HCT116 (cell line): Measurements from ENCODE around the gene TET3. TPM values are rescaled to one million over a fixed set of nuclear protein-coding genes. Genes with fewer than 3 reads are reported as not detected.

ENCODE experiments used
- ATAC-seq: fragments of 200-7000 bp; cut with Tn5 transposase; 2 replicates; pipeline ENCODE4 v1.9.1; 2020; ENCODE audit warnings: mild to moderate bottlenecking, moderate library complexity
- BruUV-seq: library from RNA; stranded (reverse); fragments of 400-500 nt; replicated peaks from 2 replicates; lab custom pipeline; 2021; lab: Mats Ljungman, UMichigan
- CTCF ChIA-PET: fragments of 300-600 bp; sonication (Branson Sonifier 250); formaldehyde crosslinking; loops from one replicate; lab custom pipeline; 2021; ENCODE audit warnings: antibody characterized with exemption; lab: Charles Lee
- POLR2A ChIA-PET: fragments of 300-600, 350-600 bp; sonication (Branson Sonifier 250); formaldehyde crosslinking; loops from one replicate; lab custom pipeline; 2021; ENCODE audit warnings: antibody characterized with exemption; lab: Charles Lee
- RAD21 ChIA-PET, 2 experiments: fragments of 300-600 bp; sonication (Branson Sonifier 250); formaldehyde crosslinking; loops; one replicate each; lab custom pipeline; 2023; ENCODE audit warnings: low total read pairs in 2 of 2; ENCODE audit not compliant: uncharacterized antibody in 2 of 2, unreplicated experiment in 2 of 2, low non-redundant PET in 1 of 2; lab: Charles Lee
- DNase-seq: peaks from one replicate; pipeline ENCODE4 v3.0.0-alpha.2; 2010; ENCODE audit warnings: low read depth, low spot score
- H2AFZ ChIP-seq: fragments of 200-600 bp; shearing (Covaris generic), sonication (generic); 2 replicates; pipeline ENCODE4 v1.6.1; 2017; ENCODE audit warnings: low read depth, mixed run types, mixed read lengths, antibody characterized with exemption, low read length; ENCODE audit not compliant: poor library complexity, severe bottlenecking
- H3K27ac ChIP-seq: 2 replicates; pipeline ENCODE4 v1.5.1; 2012; ENCODE audit warnings: low read depth, low read length
- H3K27me3 ChIP-seq: fragments of 200-600 bp; sonication (generic); 2 replicates; pipeline ENCODE4 v1.6.1; 2016; ENCODE audit warnings: mixed run types, low read length, mixed read lengths; ENCODE audit not compliant: insufficient read depth
- H3K36me3 ChIP-seq, 2 experiments: fragments of 200-500 bp in 1 of 2; fragments of 200-600 bp in 1 of 2; sonication (Bioruptor generic) in 1 of 2; sonication (generic) in 1 of 2; 2 replicates each; pipeline versions ENCODE4 v1.5.1 to v1.6.1; 2014 to 2016; ENCODE audit warnings: low read length in 2 of 2, inconsistent platforms in 1 of 2, mixed read lengths in 1 of 2, mixed run types in 1 of 2; ENCODE audit not compliant: insufficient read depth in 2 of 2, control insufficient read depth in 1 of 2
- H3K4me1 ChIP-seq, 2 experiments: fragments of 200-600 bp in 1 of 2; sonication (generic) in 1 of 2; 2 replicates each; pipeline versions ENCODE4 v1.5.1 to v1.6.1; 2012 to 2017; ENCODE audit warnings: low read length in 2 of 2, inconsistent platforms in 1 of 2, mild to moderate bottlenecking in 1 of 2, mixed read lengths in 1 of 2, mixed run types in 1 of 2, moderate library complexity in 1 of 2; ENCODE audit not compliant: insufficient read depth in 2 of 2, control insufficient read depth in 1 of 2
- H3K4me2 ChIP-seq: fragments of 200-600 bp; sonication (generic); 2 replicates; pipeline ENCODE4 v1.6.1; 2017; ENCODE audit warnings: mixed run types, low read length, mixed read lengths
- H3K4me3 ChIP-seq, 2 experiments: fragments of 200-600 bp in 1 of 2; sonication (generic) in 1 of 2; replicated peaks in 1 of 2; 2 replicates each; pipeline ENCODE4 v1.5.1; 2011 to 2016; ENCODE audit warnings: low read length in 2 of 2, control low read depth in 1 of 2, low read depth in 1 of 2, mild to moderate bottlenecking in 1 of 2, mixed read lengths in 1 of 2, mixed run types in 1 of 2
- H3K79me2 ChIP-seq: fragments of 200-600 bp; sonication (generic); 2 replicates; pipeline ENCODE4 v1.6.1; 2017; ENCODE audit warnings: mild to moderate bottlenecking, mixed run types, low read length, moderate library complexity, mixed read lengths; ENCODE audit not compliant: insufficient read depth
- H3K9ac ChIP-seq: fragments of 200-600 bp; sonication (generic); 2 replicates; pipeline ENCODE4 v1.6.1; 2016; ENCODE audit warnings: low read length, mixed read lengths
- H3K9me2 ChIP-seq: fragments of 200-600 bp; sonication (generic), shearing (Covaris generic); 2 replicates; pipeline ENCODE4 v1.6.1; 2017; ENCODE audit warnings: mixed run types, mild to moderate bottlenecking, moderate library complexity; ENCODE audit not compliant: insufficient read depth
- H3K9me3 ChIP-seq, 2 experiments: fragments of 200-500 bp in 1 of 2; fragments of 200-600 bp in 1 of 2; sonication (Bioruptor generic) in 1 of 2; sonication (generic) in 1 of 2; 2 replicates each; pipeline ENCODE4 v1.6.1; 2014 to 2017; ENCODE audit warnings: low read length in 2 of 2, mixed read lengths in 2 of 2, inconsistent platforms in 1 of 2, low read depth in 1 of 2, mild to moderate bottlenecking in 1 of 2, mixed run types in 1 of 2, moderate library complexity in 1 of 2; ENCODE audit not compliant: control insufficient read depth in 1 of 2, insufficient read depth in 1 of 2
- H4K20me1 ChIP-seq: fragments of 200-600 bp; sonication (generic), shearing (Covaris generic); 2 replicates; pipeline ENCODE4 v1.6.1; 2017; ENCODE audit warnings: mixed run types, mild to moderate bottlenecking, moderate library complexity; ENCODE audit not compliant: insufficient read depth
- CBX3 ChIP-seq: IDR thresholded peaks from 2 replicates; pipeline ENCODE4 v1.6.1; 2012; ENCODE audit warnings: low read depth
- CEBPB ChIP-seq: IDR thresholded peaks from 2 replicates; pipeline ENCODE4 v1.6.1; 2012; ENCODE audit warnings: low read depth
- EGR1 ChIP-seq: IDR thresholded peaks from 2 replicates; pipeline ENCODE4 v1.6.1; 2012; ENCODE audit warnings: low read depth
- EZH2 ChIP-seq: fragments of 200-600 bp; sonication (generic); IDR thresholded peaks from 2 replicates; pipeline ENCODE4 v1.6.1; 2017; ENCODE audit warnings: antibody characterized with exemption, mixed run types
- FOSL1 ChIP-seq: IDR thresholded peaks from 2 replicates; pipeline ENCODE4 v1.6.1; 2012; ENCODE audit warnings: low read depth
- JUND ChIP-seq: IDR thresholded peaks from 2 replicates; pipeline ENCODE4 v1.6.1; 2012
- POLR2A ChIP-seq: IDR thresholded peaks from 2 replicates; pipeline ENCODE4 v1.7.0; 2011; ENCODE audit warnings: borderline replicate concordance; ENCODE audit not compliant: insufficient read depth, insufficient read length; ENCODE audit errors: extremely low read depth
- SIN3A ChIP-seq: IDR thresholded peaks from 2 replicates; pipeline ENCODE4 v1.6.1; 2012; ENCODE audit warnings: low read depth
- SP1 ChIP-seq: IDR thresholded peaks from 2 replicates; pipeline ENCODE4 v1.6.1; 2012; ENCODE audit warnings: low read depth
- SRF ChIP-seq: IDR thresholded peaks from 2 replicates; pipeline ENCODE4 v1.6.1; 2012; ENCODE audit warnings: low read depth
- TCF7L2 ChIP-seq: IDR thresholded peaks from 2 replicates; pipeline ENCODE4 v1.7.0; 2011; ENCODE audit warnings: borderline replicate concordance, inconsistent platforms; ENCODE audit not compliant: insufficient read depth, insufficient read length; ENCODE audit errors: extremely low read depth
- YY1 ChIP-seq: IDR thresholded peaks from 2 replicates; pipeline ENCODE4 v1.6.1; 2011; ENCODE audit warnings: low read length, low read depth, moderate library complexity, mild to moderate bottlenecking; ENCODE audit not compliant: insufficient replicate concordance; ENCODE audit errors: extremely low read depth
- ZFX ChIP-seq: fragments of 450-650 bp; IDR thresholded peaks from 2 replicates; pipeline ENCODE4 v1.6.1; 2017
- ZNF274 ChIP-seq: fragments of 200-500 bp; sonication (Bioruptor generic); IDR thresholded peaks from 2 replicates; pipeline ENCODE4 v1.6.1; 2014; ENCODE audit warnings: mild to moderate bottlenecking, low read depth, low read length, inconsistent platforms
- intact Hi-C: fragments of 100-400 bp; cut with micrococcal nuclease; formaldehyde crosslinking; loops from 2 replicates; pipeline ENCODE4 v1.10.0; 2022
- total RNA-seq: library from RNA; stranded (reverse); gene quantifications from one replicate; pipeline ENCODE4 v1.2.1, GENCODE V29; 2021; ENCODE audit not compliant: unreplicated experiment
- TF ChIP-seq, protein P1 (sequence below), 3 experiments: fragments of 200-600 bp in 1 of 3; sonication (generic) in 1 of 3; IDR thresholded peaks in 2 of 3; conservative IDR thresholded peaks in 1 of 3; 2 replicates each; pipeline ENCODE4 v1.5.1; 2012 to 2017; ENCODE audit warnings: low read depth in 2 of 3, low read length in 2 of 3, antibody characterized with exemption in 1 of 3, borderline replicate concordance in 1 of 3, control low read depth in 1 of 3, mild to moderate bottlenecking in 1 of 3, mixed read lengths in 1 of 3, mixed run types in 1 of 3, moderate library complexity in 1 of 3; ENCODE audit not compliant: insufficient read depth in 1 of 3
- TF ChIP-seq, protein P2 (sequence below): IDR thresholded peaks from 2 replicates; pipeline ENCODE4 v1.6.1; 2012; ENCODE audit warnings: low read depth
- TF ChIP-seq, protein P3 (sequence below): IDR thresholded peaks from 2 replicates; pipeline ENCODE4 v1.6.1; 2012
- TF ChIP-seq, protein P4 (sequence below): IDR thresholded peaks from 2 replicates; pipeline ENCODE4 v1.6.1; 2012

TET3 gene
- total RNA-seq, 1 experiment from 2014 or later = 15.4 TPM

DNA sequence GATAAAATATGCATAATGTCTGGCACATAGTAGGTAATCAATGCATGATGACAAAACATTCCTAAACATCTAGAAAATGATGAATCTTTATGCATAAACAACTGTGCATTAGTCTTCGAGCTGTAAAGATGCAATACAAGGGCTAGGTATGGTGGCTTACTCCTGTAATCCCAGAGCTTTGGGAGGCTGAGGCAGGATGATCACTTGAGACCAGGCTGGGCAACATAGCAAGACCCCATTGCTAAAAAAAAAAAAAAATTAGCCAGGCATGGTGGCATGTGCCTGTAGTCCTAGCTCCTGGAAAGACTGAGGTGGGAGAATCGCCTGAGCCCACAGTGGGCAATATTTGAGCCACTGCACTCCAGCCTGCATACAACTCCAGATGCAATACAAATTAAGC, 5.3 kb downstream of the TET3 start (continued):
- TF ChIP-seq, protein P1, sequence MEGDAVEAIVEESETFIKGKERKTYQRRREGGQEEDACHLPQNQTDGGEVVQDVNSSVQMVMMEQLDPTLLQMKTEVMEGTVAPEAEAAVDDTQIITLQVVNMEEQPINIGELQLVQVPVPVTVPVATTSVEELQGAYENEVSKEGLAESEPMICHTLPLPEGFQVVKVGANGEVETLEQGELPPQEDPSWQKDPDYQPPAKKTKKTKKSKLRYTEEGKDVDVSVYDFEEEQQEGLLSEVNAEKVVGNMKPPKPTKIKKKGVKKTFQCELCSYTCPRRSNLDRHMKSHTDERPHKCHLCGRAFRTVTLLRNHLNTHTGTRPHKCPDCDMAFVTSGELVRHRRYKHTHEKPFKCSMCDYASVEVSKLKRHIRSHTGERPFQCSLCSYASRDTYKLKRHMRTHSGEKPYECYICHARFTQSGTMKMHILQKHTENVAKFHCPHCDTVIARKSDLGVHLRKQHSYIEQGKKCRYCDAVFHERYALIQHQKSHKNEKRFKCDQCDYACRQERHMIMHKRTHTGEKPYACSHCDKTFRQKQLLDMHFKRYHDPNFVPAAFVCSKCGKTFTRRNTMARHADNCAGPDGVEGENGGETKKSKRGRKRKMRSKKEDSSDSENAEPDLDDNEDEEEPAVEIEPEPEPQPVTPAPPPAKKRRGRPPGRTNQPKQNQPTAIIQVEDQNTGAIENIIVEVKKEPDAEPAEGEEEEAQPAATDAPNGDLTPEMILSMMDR (IDR thresholded peaks at IDR 0.05 in 2 of 3, conservative IDR thresholded peaks at IDR 0.05 in 1 of 3; ENCODE audit: borderline replicate concordance in 1 of 3, insufficient read depth in 1 of 3, low read depth in 2 of 3, low read length in 2 of 3) = no peak
- TF ChIP-seq ZFX = no peak
- TF ChIP-seq SRF = no peak
- no peak for TF ChIP-seq CBX3

DNA sequence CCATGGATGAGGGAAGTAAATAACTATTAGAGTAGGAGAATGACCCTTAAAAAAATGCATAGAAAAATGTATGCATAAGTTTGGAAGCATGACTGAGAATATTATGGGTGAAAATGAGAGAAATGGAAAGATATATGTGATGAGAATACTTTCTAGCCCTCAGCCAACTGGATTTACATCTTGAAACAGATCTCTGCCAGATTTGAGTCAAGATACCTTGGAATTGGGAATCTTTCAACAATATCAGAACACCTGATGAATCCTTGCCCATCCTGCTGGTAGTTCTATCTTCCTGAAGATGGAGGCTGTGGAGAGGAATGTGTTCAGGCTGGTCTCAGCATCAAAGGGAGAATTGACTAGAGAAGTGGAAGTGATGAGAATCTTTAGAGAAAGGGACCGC, 5.8 kb downstream of the TET3 start:
- ChIA-PET CTCF (no interaction called here), RAD21 (no interaction called here), POLR2A (no interaction called here)
- BruUV-seq = no TSS peak
- Histone ChIP-seq H3K79me2 (peaks cover 99% of the 10 kb centered on the region), H4K20me1 (no peaks in the 10 kb centered on the region; the same call in 1 of the 2 replicates), H3K9ac (no peak overlapping the region), H3K27me3 (no peaks in the 10 kb centered on the region), H3K36me3 (peaks cover 7 to 45% of the 10 kb centered on the region in 2 experiments; a peak in 1 of 4 replicates), H3K4me2 (no peak overlapping the region), H3K9me2 (no peaks in the 10 kb centered on the region), H3K27ac (no peak overlapping the region), H3K4me1 (peaks cover 15 to 62% of the 10 kb centered on the region in 2 experiments), H3K9me3 (no peaks in the 10 kb centered on the region), H3K4me3 (no peak overlapping the region), H2AFZ (no peak overlapping the region)
- intact Hi-C loops = no loop called here
- ATAC-seq = no peak
- TF ChIP-seq FOSL1 (no peak), POLR2A (no peak), JUND (no peak), TCF7L2 (no peak), CEBPB (no peak), YY1 (no peak), SP1 (no peak), EGR1 (no peak), SIN3A (no peak), EZH2 (no peak), ZNF274 (no peak)
- TF ChIP-seq, protein P2, sequence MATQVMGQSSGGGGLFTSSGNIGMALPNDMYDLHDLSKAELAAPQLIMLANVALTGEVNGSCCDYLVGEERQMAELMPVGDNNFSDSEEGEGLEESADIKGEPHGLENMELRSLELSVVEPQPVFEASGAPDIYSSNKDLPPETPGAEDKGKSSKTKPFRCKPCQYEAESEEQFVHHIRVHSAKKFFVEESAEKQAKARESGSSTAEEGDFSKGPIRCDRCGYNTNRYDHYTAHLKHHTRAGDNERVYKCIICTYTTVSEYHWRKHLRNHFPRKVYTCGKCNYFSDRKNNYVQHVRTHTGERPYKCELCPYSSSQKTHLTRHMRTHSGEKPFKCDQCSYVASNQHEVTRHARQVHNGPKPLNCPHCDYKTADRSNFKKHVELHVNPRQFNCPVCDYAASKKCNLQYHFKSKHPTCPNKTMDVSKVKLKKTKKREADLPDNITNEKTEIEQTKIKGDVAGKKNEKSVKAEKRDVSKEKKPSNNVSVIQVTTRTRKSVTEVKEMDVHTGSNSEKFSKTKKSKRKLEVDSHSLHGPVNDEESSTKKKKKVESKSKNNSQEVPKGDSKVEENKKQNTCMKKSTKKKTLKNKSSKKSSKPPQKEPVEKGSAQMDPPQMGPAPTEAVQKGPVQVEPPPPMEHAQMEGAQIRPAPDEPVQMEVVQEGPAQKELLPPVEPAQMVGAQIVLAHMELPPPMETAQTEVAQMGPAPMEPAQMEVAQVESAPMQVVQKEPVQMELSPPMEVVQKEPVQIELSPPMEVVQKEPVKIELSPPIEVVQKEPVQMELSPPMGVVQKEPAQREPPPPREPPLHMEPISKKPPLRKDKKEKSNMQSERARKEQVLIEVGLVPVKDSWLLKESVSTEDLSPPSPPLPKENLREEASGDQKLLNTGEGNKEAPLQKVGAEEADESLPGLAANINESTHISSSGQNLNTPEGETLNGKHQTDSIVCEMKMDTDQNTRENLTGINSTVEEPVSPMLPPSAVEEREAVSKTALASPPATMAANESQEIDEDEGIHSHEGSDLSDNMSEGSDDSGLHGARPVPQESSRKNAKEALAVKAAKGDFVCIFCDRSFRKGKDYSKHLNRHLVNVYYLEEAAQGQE = no peak
- TF ChIP-seq, protein P3, sequence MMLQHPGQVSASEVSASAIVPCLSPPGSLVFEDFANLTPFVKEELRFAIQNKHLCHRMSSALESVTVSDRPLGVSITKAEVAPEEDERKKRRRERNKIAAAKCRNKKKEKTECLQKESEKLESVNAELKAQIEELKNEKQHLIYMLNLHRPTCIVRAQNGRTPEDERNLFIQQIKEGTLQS = no peak
- TF ChIP-seq, protein P4, sequence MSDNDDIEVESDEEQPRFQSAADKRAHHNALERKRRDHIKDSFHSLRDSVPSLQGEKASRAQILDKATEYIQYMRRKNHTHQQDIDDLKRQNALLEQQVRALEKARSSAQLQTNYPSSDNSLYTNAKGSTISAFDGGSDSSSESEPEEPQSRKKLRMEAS = no peak
- no peak for DNase-seq
